GM23338 (cell line): ENCODE measurements around the gene FAM217B.

ENCODE experiments used
- CREB1 ChIP-seq: fragments of 250-450 bp; sonication (Bioruptor Pico); IDR thresholded peaks from 2 replicates; pipeline ENCODE4 v1.5.0; 2020; ENCODE audit warnings: low read depth, mild to moderate bottlenecking, moderate library complexity
- EZH2 ChIP-seq: fragments of 200-600 bp; sonication (generic); IDR thresholded peaks from one replicate; pipeline ENCODE4 v1.8.0; 2017; ENCODE audit warnings: antibody characterized with exemption, mild to moderate bottlenecking, low read depth; ENCODE audit not compliant: unreplicated experiment
- EZH2phosphoT487 ChIP-seq: fragments of 200-600 bp; sonication (generic); IDR thresholded peaks from one replicate; pipeline ENCODE4 v1.8.1; 2018; ENCODE audit warnings: antibody characterized with exemption; ENCODE audit not compliant: unreplicated experiment
- JUNB ChIP-seq: IDR thresholded peaks from one replicate; pipeline ENCODE4 v1.6.1; 2016; ENCODE audit warnings: antibody characterized with exemption; ENCODE audit not compliant: unreplicated experiment
- NANOG ChIP-seq: IDR thresholded peaks from 2 replicates; pipeline ENCODE4 v1.6.1; 2016; ENCODE audit warnings: antibody characterized with exemption, borderline replicate concordance
- POLR2AphosphoS5 ChIP-seq: IDR thresholded peaks from 2 replicates; pipeline ENCODE4 v1.6.1; 2016; ENCODE audit warnings: antibody characterized with exemption, low read depth
- STAT1 ChIP-seq: IDR thresholded peaks from one replicate; pipeline ENCODE4 v1.6.1; 2016; ENCODE audit warnings: antibody characterized with exemption; ENCODE audit not compliant: unreplicated experiment
- ZNF114 ChIP-seq: fragments of 250-450 bp; sonication (Bioruptor Pico); IDR thresholded peaks from 2 replicates; pipeline ENCODE4 v1.5.0; 2020; ENCODE audit warnings: mild to moderate bottlenecking, moderate library complexity
- ZNF331 ChIP-seq: fragments of 250-450 bp; sonication (Bioruptor Pico); IDR thresholded peaks from 2 replicates; pipeline ENCODE4 v1.5.0; 2020; ENCODE audit warnings: low read depth, mild to moderate bottlenecking, moderate library complexity
- TF ChIP-seq, protein P1 (sequence below), 2 experiments: fragments of 200-600 bp in 1 of 2; sonication (generic) in 1 of 2; conservative IDR thresholded peaks; 2 replicates each; pipeline versions ENCODE4 v1.5.1 to v1.6.1; 2016 to 2017; ENCODE audit warnings: antibody characterized with exemption in 2 of 2, low read depth in 2 of 2, mild to moderate bottlenecking in 2 of 2, moderate library complexity in 1 of 2
- TF ChIP-seq, protein P2 (sequence below): IDR thresholded peaks from 2 replicates; pipeline ENCODE4 v1.6.1; 2016; ENCODE audit warnings: antibody characterized with exemption

DNA sequence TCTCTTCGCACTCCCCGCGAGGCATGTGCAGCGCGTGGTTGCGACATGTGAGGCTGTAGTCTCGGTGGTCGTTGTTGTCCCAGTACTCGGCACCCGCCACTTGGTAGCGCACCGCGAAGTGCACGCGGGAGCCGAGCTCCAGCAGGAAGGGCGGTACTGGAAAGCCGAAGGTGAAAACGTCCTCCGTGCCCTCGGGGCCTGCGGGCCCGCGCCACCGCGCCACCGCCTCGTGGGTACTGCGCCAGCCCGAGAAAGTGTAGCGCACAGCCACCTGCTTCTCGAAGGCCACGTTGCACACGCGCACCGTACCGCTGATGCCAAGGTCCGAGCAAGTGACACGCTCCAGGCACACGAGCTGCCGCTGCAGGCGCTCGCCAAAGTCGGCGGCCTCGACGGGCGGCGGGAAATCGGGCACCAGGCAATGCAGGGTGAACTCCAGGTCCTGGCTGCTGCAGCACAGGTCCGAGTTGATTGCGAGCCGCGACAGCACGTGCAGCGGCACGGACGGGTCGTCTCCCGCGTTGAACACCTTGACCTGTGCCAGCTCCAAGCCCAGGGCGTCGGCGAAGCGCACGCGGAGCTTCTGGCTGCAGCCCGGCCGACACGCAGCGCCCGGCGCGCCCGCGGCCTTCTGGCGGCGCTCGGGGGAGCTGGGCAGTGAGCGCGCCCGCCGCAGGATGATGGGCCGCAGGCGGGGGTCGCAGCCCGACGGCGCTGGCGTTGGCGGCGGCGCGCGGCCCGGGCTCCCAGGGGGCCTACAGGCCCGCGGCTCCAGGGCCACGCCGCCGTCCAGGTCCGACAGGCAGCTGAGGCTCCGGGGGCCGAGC is 924 bp upstream of the FAM217B start:
- TF ChIP-seq, protein P1, sequence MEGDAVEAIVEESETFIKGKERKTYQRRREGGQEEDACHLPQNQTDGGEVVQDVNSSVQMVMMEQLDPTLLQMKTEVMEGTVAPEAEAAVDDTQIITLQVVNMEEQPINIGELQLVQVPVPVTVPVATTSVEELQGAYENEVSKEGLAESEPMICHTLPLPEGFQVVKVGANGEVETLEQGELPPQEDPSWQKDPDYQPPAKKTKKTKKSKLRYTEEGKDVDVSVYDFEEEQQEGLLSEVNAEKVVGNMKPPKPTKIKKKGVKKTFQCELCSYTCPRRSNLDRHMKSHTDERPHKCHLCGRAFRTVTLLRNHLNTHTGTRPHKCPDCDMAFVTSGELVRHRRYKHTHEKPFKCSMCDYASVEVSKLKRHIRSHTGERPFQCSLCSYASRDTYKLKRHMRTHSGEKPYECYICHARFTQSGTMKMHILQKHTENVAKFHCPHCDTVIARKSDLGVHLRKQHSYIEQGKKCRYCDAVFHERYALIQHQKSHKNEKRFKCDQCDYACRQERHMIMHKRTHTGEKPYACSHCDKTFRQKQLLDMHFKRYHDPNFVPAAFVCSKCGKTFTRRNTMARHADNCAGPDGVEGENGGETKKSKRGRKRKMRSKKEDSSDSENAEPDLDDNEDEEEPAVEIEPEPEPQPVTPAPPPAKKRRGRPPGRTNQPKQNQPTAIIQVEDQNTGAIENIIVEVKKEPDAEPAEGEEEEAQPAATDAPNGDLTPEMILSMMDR (conservative IDR thresholded peaks at IDR 0.05; ENCODE audit: low read depth in 2 of 2) = no peak
- TF ChIP-seq NANOG (no peak), STAT1 (no peak), JUNB (no peak), EZH2 (no peak), EZH2phosphoT487 (no peak), POLR2AphosphoS5 (no peak), ZNF114 (CRISPR knock-in tag) (no peak), ZNF331 (CRISPR knock-in tag) (no peak), CREB1 (CRISPR knock-in tag) (no peak)
- TF ChIP-seq, protein P2, sequence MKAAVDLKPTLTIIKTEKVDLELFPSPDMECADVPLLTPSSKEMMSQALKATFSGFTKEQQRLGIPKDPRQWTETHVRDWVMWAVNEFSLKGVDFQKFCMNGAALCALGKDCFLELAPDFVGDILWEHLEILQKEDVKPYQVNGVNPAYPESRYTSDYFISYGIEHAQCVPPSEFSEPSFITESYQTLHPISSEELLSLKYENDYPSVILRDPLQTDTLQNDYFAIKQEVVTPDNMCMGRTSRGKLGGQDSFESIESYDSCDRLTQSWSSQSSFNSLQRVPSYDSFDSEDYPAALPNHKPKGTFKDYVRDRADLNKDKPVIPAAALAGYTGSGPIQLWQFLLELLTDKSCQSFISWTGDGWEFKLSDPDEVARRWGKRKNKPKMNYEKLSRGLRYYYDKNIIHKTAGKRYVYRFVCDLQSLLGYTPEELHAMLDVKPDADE = no peak
